A549 (cell line): ENCODE results near the gene IPO4. TPM values are rescaled to one million over a fixed set of nuclear protein-coding genes. Genes with fewer than 3 reads are reported as not detected.

ENCODE experiments used
- ATAC-seq, 2 experiments: fragments of 200-7000 bp in 1 of 2; fragments of >200 bp in 1 of 2; cut with Nextera tagmentation in 1 of 2; cut with Tn5 transposase in 1 of 2; 3 replicates each; pipeline versions ENCODE4 v1.8.0 to v1.9.1; 2018 to 2020; ENCODE audit warnings: mild to moderate bottlenecking in 1 of 2, moderate library complexity in 1 of 2
- CTCF ChIA-PET: fragments of 300-600 bp; sonication (Branson Sonifier 250); formaldehyde crosslinking; extraction: SDS; loops from one replicate; lab custom pipeline; 2021; ENCODE audit warnings: antibody characterized with exemption, inconsistent platforms; lab: Yijun Ruan, JAX
- POLR2A ChIA-PET: fragments of 350-600 bp; formaldehyde crosslinking; extraction: SDS; loops from one replicate; lab custom pipeline; 2021; ENCODE audit warnings: antibody characterized with exemption, inconsistent platforms; lab: Yijun Ruan, JAX
- DNase-seq, 2 experiments: peaks; one replicate each; pipeline versions ENCODE4 v3.0.0 to v3.0.0-alpha.2; 2011 to 2016; ENCODE audit warnings: low read depth in 1 of 2, low spot score in 1 of 2
- FAIRE-seq: peaks from 2 replicates; lab custom pipeline; 2011; peaks lifted over from hg19 to GRCh38; lab: Jason Lieb, UNC
- H3K27ac ChIP-seq, 2 experiments: fragments of >200 bp; sonication (Bioruptor Twin); formaldehyde crosslinking; 3 replicates each; pipeline ENCODE4 v1.5.1; 2016 to 2017
- H3K4me1 ChIP-seq: fragments of >200 bp; sonication (Bioruptor Twin); formaldehyde crosslinking; 3 replicates; pipeline ENCODE4 v1.6.1; 2016
- H3K4me2 ChIP-seq: fragments of >200 bp; sonication (Bioruptor Twin); formaldehyde crosslinking; 3 replicates; pipeline ENCODE4 v1.6.1; 2016
- H3K4me3 ChIP-seq: fragments of >200 bp; sonication (Bioruptor Twin); formaldehyde crosslinking; 3 replicates; pipeline ENCODE4 v1.5.1; 2016
- H3K9me3 ChIP-seq: fragments of >200 bp; sonication (Bioruptor Twin); formaldehyde crosslinking; 3 replicates; pipeline ENCODE4 v1.6.1; 2016
- CEBPB ChIP-seq, 2 experiments: fragments of >200 bp in 1 of 2; sonication (Bioruptor Twin) in 1 of 2; formaldehyde crosslinking in 1 of 2; IDR thresholded peaks; 2 replicates each; pipeline ENCODE4 v1.6.1; 2012 to 2016
- CTCF ChIP-seq: fragments of >200 bp; sonication (Bioruptor Twin); formaldehyde crosslinking; IDR thresholded peaks from 3 replicates; pipeline ENCODE4 v1.5.1; 2016
- EHF ChIP-seq: fragments of 250-450 bp; sonication (Bioruptor Pico); IDR thresholded peaks from 2 replicates; pipeline ENCODE4 v1.5.0; 2020; ENCODE audit warnings: mild to moderate bottlenecking
- ESRRA ChIP-seq: fragments of 150-350 bp; IDR thresholded peaks from 2 replicates; pipeline ENCODE4 v1.6.1; 2014; ENCODE audit warnings: mild to moderate bottlenecking, low read length, borderline replicate concordance
- FOSL2 ChIP-seq, 2 experiments: fragments of 450-650 bp in 1 of 2; fragments of >200 bp in 1 of 2; sonication (Bioruptor Twin) in 1 of 2; formaldehyde crosslinking; IDR thresholded peaks; 2 replicates each; pipeline versions ENCODE4 v1.5.0 to v1.6.1; 2016 to 2020; ENCODE audit warnings: mild to moderate bottlenecking in 1 of 2, moderate library complexity in 1 of 2
- FOXS1 ChIP-seq: fragments of 250-450 bp; sonication (Bioruptor Pico); IDR thresholded peaks from 2 replicates; pipeline ENCODE4 v1.5.0; 2020; ENCODE audit warnings: mild to moderate bottlenecking, moderate library complexity
- GATA3 ChIP-seq: IDR thresholded peaks from 2 replicates; pipeline ENCODE4 v1.6.1; 2012; ENCODE audit warnings: borderline replicate concordance
- HDAC2 ChIP-seq: fragments of 200-600 bp; sonication (generic); IDR thresholded peaks from 2 replicates; pipeline ENCODE4 v1.6.1; 2016
- HES2 ChIP-seq: fragments of >200 bp; sonication (Bioruptor Twin); formaldehyde crosslinking; IDR thresholded peaks from 2 replicates; pipeline ENCODE4 v1.6.1; 2016
- HEYL ChIP-seq: fragments of 250-450 bp; sonication (Bioruptor Pico); IDR thresholded peaks from 2 replicates; pipeline ENCODE4 v1.8.0; 2021; ENCODE audit warnings: mild to moderate bottlenecking, moderate library complexity
- KDM5A ChIP-seq: fragments of 200-600 bp; sonication (generic); IDR thresholded peaks from 2 replicates; pipeline ENCODE4 v1.6.1; 2016; ENCODE audit warnings: antibody characterized with exemption, mild to moderate bottlenecking
- MAFK ChIP-seq: fragments of 450-650 bp; IDR thresholded peaks from 2 replicates; pipeline ENCODE4 v1.6.1; 2014; ENCODE audit not compliant: partially characterized antibody
- RARB ChIP-seq: fragments of 250-450 bp; sonication (Bioruptor Pico); IDR thresholded peaks from 2 replicates; pipeline ENCODE4 v1.8.0; 2021; ENCODE audit warnings: mild to moderate bottlenecking, moderate library complexity
- RCOR1 ChIP-seq: fragments of 150-350 bp; IDR thresholded peaks from 2 replicates; pipeline ENCODE4 v1.6.1; 2014; ENCODE audit warnings: antibody characterized with exemption, low read length, low read depth
- REST ChIP-seq: fragments of 200-600 bp; sonication (generic); IDR thresholded peaks from 2 replicates; pipeline ENCODE4 v1.6.1; 2016; ENCODE audit warnings: antibody characterized with exemption, mild to moderate bottlenecking, moderate library complexity
- SMC3 ChIP-seq: fragments of >200 bp; sonication (Bioruptor Twin); formaldehyde crosslinking; IDR thresholded peaks from 3 replicates; pipeline ENCODE4 v1.6.1; 2018; ENCODE audit warnings: inconsistent platforms
- TP53 ChIP-seq: fragments of 250-450 bp; sonication (Bioruptor Pico); IDR thresholded peaks from 2 replicates; pipeline ENCODE4 v1.5.0; 2021; ENCODE audit warnings: mild to moderate bottlenecking, moderate library complexity
- ZNF302 ChIP-seq: fragments of 250-450 bp; sonication (Bioruptor Pico); IDR thresholded peaks from 2 replicates; pipeline ENCODE4 v1.9.0; 2021; ENCODE audit warnings: inconsistent platforms, mild to moderate bottlenecking, moderate library complexity
- ZSCAN20 ChIP-seq: fragments of 250-450 bp; sonication (Bioruptor Pico); IDR thresholded peaks from 2 replicates; pipeline ENCODE4 v1.8.0; 2022; ENCODE audit warnings: mild to moderate bottlenecking, moderate library complexity
- WGBS: methylation state at CpG from one replicate; pipeline ENCODE4 v1.1.6; 2017; ENCODE audit errors: missing lambda C conversion rate; 5-methylcytosine and 5-hydroxymethylcytosine counted together
- polyA plus RNA-seq, 4 experiments: library from polyadenylated mRNA; depleted of rRNA in 3 of 4; stranded (reverse); fragments of >200 nt; fragmentation: RNase III in 1 of 4; extraction: RNeasy Plus Mini Kit Qiagen cat#74134 plus additional on column Dnase treatment in 1 of 4; gene quantifications; 2 replicates in 3 of 4; 3 replicates in 1 of 4; pipeline ENCODE4 v1.2.3, GENCODE V29; 2011 to 2017
- TF ChIP-seq, protein P1 (sequence below): fragments of 250-450 bp; sonication (Bioruptor Pico); IDR thresholded peaks from 2 replicates; pipeline ENCODE4 v1.5.0; 2020; ENCODE audit warnings: low read depth, mild to moderate bottlenecking, moderate library complexity
- TF ChIP-seq, protein P2 (sequence below): fragments of >200 bp; sonication (Bioruptor Twin); formaldehyde crosslinking; IDR thresholded peaks from 3 replicates; pipeline ENCODE4 v1.6.1; 2016
- TF ChIP-seq, protein P3 (sequence below): IDR thresholded peaks from 2 replicates; pipeline ENCODE4 v1.6.1; 2012

The IPO4 gene
- polyA plus RNA-seq, 2 of the 4 experiments (the other 2 are of a cell fraction), result 37.1 to 91.7 TPM

- no peak overlapping the region for H3K4me2 ChIP-seq
- no peak for DNase-seq
- WGBS, result 89% methylated on average over 14 of the region's 14 CpGs
- peaks cover 4% of the 10 kb centered on the region; the same call in 2 of the 3 replicates for H3K4me1 ChIP-seq
- TF ChIP-seq MAFK (no peak), ESRRA (no peak), REST (no peak), ZNF302 (CRISPR knock-in tag) (no peak), RARB (CRISPR knock-in tag) (no peak), RCOR1 (no peak), CEBPB (IDR thresholded peaks at IDR 0.05) (no peak), SMC3 (no peak), CTCF (no peak), HDAC2 (no peak), FOSL2 (IDR thresholded peaks at IDR 0.05) (no peak), FOSL2 (CRISPR knock-in tag; IDR thresholded peaks at IDR 0.05) (no peak)
- TF ChIP-seq, protein P1, sequence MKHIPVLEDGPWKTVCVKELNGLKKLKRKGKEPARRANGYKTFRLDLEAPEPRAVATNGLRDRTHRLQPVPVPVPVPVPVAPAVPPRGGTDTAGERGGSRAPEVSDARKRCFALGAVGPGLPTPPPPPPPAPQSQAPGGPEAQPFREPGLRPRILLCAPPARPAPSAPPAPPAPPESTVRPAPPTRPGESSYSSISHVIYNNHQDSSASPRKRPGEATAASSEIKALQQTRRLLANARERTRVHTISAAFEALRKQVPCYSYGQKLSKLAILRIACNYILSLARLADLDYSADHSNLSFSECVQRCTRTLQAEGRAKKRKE, result no peak
- TF ChIP-seq, protein P2, sequence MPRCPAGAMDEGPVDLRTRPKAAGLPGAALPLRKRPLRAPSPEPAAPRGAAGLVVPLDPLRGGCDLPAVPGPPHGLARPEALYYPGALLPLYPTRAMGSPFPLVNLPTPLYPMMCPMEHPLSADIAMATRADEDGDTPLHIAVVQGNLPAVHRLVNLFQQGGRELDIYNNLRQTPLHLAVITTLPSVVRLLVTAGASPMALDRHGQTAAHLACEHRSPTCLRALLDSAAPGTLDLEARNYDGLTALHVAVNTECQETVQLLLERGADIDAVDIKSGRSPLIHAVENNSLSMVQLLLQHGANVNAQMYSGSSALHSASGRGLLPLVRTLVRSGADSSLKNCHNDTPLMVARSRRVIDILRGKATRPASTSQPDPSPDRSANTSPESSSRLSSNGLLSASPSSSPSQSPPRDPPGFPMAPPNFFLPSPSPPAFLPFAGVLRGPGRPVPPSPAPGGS, result no peak
- TF ChIP-seq, protein P3, sequence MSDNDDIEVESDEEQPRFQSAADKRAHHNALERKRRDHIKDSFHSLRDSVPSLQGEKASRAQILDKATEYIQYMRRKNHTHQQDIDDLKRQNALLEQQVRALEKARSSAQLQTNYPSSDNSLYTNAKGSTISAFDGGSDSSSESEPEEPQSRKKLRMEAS, result no peak
- TF ChIP-seq, all 56 proteins: peak for 0
- ChIA-PET CTCF (interaction anchor here (0.7 to 8.0 kb wide), 2 partner anchors 22 to 27 kb away, joined by 3 to 64 read pairs; partner anchors contain the start of gene IRF9), POLR2A (interaction anchor here (1.2 kb wide), 1 partner anchor 68 kb away, joined by 3 read pairs; the partner anchor contains the start of genes DCAF11 and NRL)
- Histone ChIP-seq H3K27ac (no peak overlapping the region), H3K9me3 (no peaks in the 10 kb centered on the region), H3K4me3 (no peak overlapping the region)
- no peak for FAIRE-seq
- ATAC-seq, result no peak; a peak in 1 of 6 replicates
Measured at GRCh38 chr14:24182110-24182882, 6.3 kb downstream of the IPO4 start.

GRCh38 chr14:24181371-24182077 lies 7.1 kb downstream of the IPO4 start:
- Histone ChIP-seq H3K4me3 (no peak overlapping the region), H3K4me1 (no peaks in the 10 kb centered on the region), H3K4me2 (no peak overlapping the region), H3K9me3 (no peaks in the 10 kb centered on the region), H3K27ac (no peak overlapping the region)
- POLR2A ChIA-PET, result interaction anchor here (0.9 kb wide), 1 partner anchor 14 kb away, joined by 3 read pairs; the partner anchor contains the start of gene TM9SF1
- TF ChIP-seq CEBPB (IDR thresholded peaks at IDR 0.05), result no peak
- TF ChIP-seq GATA3, result no peak
- TF ChIP-seq HEYL (CRISPR knock-in tag), result no peak
- no peak for TF ChIP-seq TP53 (CRISPR knock-in tag)
- TF ChIP-seq ZSCAN20 (CRISPR knock-in tag), result no peak
- TF ChIP-seq KDM5A, result no peak
- no peak for TF ChIP-seq ESRRA
- TF ChIP-seq, protein P1, result no peak
- TF ChIP-seq EHF (CRISPR knock-in tag), result no peak
- no peak for TF ChIP-seq FOXS1
- TF ChIP-seq HES2, result no peak
- no peak for DNase-seq
- no peak for ATAC-seq
- CTCF ChIA-PET, result interaction anchor here (0.6 to 8.0 kb wide), 10 partner anchors 11 to 73 kb away, joined by 3 to 64 read pairs (median 4); partner anchors contain the start of genes IRF9, MDP1, PSME1 and PSME2
- WGBS, result 92% methylated on average over 17 of the region's 19 CpGs
- FAIRE-seq, result no peak
